Choroid plexus epithelial cell (primary cell): ENCODE results near the gene TYW3.

Experiments used
- DNase-seq: peaks from one replicate; pipeline ENCODE4 v3.0.0-alpha.2; 2010; ENCODE audit warnings: low read depth
- H3K4me3 ChIP-seq: 2 replicates; pipeline ENCODE4 v1.5.1; 2011; ENCODE audit warnings: low read depth, mild to moderate bottlenecking, control low read depth, low read length, moderate library complexity
- CTCF ChIP-seq: conservative IDR thresholded peaks from 2 replicates; pipeline ENCODE4 v1.5.1; 2011; ENCODE audit warnings: low read depth, mild to moderate bottlenecking, control low read depth, inconsistent platforms, low read length, moderate library complexity

Gene TYW3

GRCh38 chr1:74773582-74773981 is 40.6 kb downstream of the TYW3 start:
- TF ChIP-seq CTCF, result no peak
- H3K4me3 ChIP-seq, result no peak overlapping the region
- DNase-seq, result no peak

- TF ChIP-seq CTCF, result no peak
- DNase-seq, result no peak
- no peak overlapping the region for H3K4me3 ChIP-seq
These were observed 42.8 kb downstream of the TYW3 start for GRCh38 chr1:74775735-74776134.

GRCh38 chr1:74777525-74777924 is 44.6 kb downstream of the TYW3 start:
- H3K4me3 ChIP-seq, result no peak overlapping the region
- no peak for DNase-seq
- TF ChIP-seq CTCF, result no peak

GRCh38 chr1:74779750-74780149 is 46.8 kb downstream of the TYW3 start:
- no peak for DNase-seq
- TF ChIP-seq CTCF, result no peak
- no peak overlapping the region for H3K4me3 ChIP-seq

- TF ChIP-seq CTCF, result no peak
- DNase-seq, result no peak
- H3K4me3 ChIP-seq, result no peak overlapping the region
These were observed 47.6 kb downstream of the TYW3 start for GRCh38 chr1:74780594-74780993.

GRCh38 chr1:74785944-74786343 is 53.0 kb downstream of the TYW3 start:
- DNase-seq, result no peak
- TF ChIP-seq CTCF, result no peak
- no peak overlapping the region for H3K4me3 ChIP-seq

GRCh38 chr1:74790453-74790852 is 57.5 kb downstream of the TYW3 start:
- no peak overlapping the region for H3K4me3 ChIP-seq
- no peak for DNase-seq
- TF ChIP-seq CTCF, result no peak
